HepG2 (cell line): ENCODE data around the gene NEURL1. TPM values are rescaled to one million over a fixed set of nuclear protein-coding genes. Genes with fewer than 3 reads are reported as not detected.
A peak's percentile ranks its signal among the peaks of the same experiment; 100 is the strongest.

Source experiments
- CCDC6 ChIP-seq: sonication (generic); formaldehyde crosslinking; IDR thresholded peaks from 2 replicates; pipeline ENCODE4 v1.8.1; 2022; ENCODE audit warnings: mild to moderate bottlenecking, missing genetic modification reagents, moderate library complexity
- RAD21 ChIP-seq: fragments of 450-650 bp; formaldehyde crosslinking; IDR thresholded peaks from 2 replicates; pipeline ENCODE4 v1.5.0; 2020; ENCODE audit warnings: mild to moderate bottlenecking
- SP2 ChIP-seq: sonication (generic); formaldehyde crosslinking; IDR thresholded peaks from 2 replicates; pipeline ENCODE4 v1.5.1; 2020; ENCODE audit warnings: mild to moderate bottlenecking, missing genetic modification reagents
- ZBTB21 ChIP-seq: sonication (generic); formaldehyde crosslinking; IDR thresholded peaks from 2 replicates; pipeline ENCODE4 v1.4.0; 2020; ENCODE audit warnings: missing genetic modification reagents
- ZBTB7B ChIP-seq: sonication (generic); formaldehyde crosslinking; IDR thresholded peaks from 2 replicates; pipeline ENCODE4 v1.4.0; 2020; ENCODE audit warnings: missing genetic modification reagents
- ZBTB8A ChIP-seq: sonication (generic); formaldehyde crosslinking; IDR thresholded peaks from 2 replicates; pipeline ENCODE4 v1.4.0; 2020; ENCODE audit warnings: mild to moderate bottlenecking, low read depth, missing genetic modification reagents, borderline replicate concordance
- ZMYM2 ChIP-seq: sonication (generic); formaldehyde crosslinking; IDR thresholded peaks from 2 replicates; pipeline ENCODE4 v1.8.0; 2022; ENCODE audit warnings: mild to moderate bottlenecking, missing genetic modification reagents
- ZNF17 ChIP-seq: sonication (generic); formaldehyde crosslinking; IDR thresholded peaks from 2 replicates; pipeline ENCODE4 v1.5.0; 2020; ENCODE audit warnings: mild to moderate bottlenecking, missing genetic modification reagents
- ZNF253 ChIP-seq: sonication (generic); formaldehyde crosslinking; IDR thresholded peaks from 2 replicates; pipeline ENCODE4 v1.8.0; 2022; ENCODE audit warnings: mild to moderate bottlenecking, missing genetic modification reagents, borderline replicate concordance
- ZNF510 ChIP-seq: sonication (generic); formaldehyde crosslinking; IDR thresholded peaks from 2 replicates; pipeline ENCODE4 v1.4.0; 2020; ENCODE audit warnings: low read depth, mild to moderate bottlenecking, missing genetic modification reagents
- polyA plus RNA-seq, 8 experiments: library from polyadenylated mRNA; depleted of rRNA in 3 of 8; stranded (reverse) in 7 of 8; unstranded in 1 of 8; fragments of >200 nt; fragmentation: Illumina TruSeq in 4 of 8; extraction: Trizol in 4 of 8; gene quantifications; 2 replicates each; pipeline versions ENCODE4 v1.2.1 to v1.2.3, GENCODE V29; 2011 to 2016; ENCODE audit warnings: low read depth in 4 of 8, missing spikeins in 1 of 8, mixed read lengths in 1 of 8; ENCODE audit not compliant: insufficient read depth in 1 of 8
- total RNA-seq, 5 experiments: library from RNA; depleted of rRNA; stranded (reverse); fragments of >200 nt; fragmentation: Illumina TruSeq; extraction: Trizol; gene quantifications; 2 replicates each; pipeline ENCODE4 v1.2.3, GENCODE V29; 2016; ENCODE audit warnings: low read depth in 1 of 5
- TF ChIP-seq, protein P1 (sequence below): sonication (generic); formaldehyde crosslinking; IDR thresholded peaks from 2 replicates; pipeline ENCODE4 v1.9.0; 2021; ENCODE audit warnings: missing genetic modification reagents, borderline replicate concordance
- TF ChIP-seq, protein P2 (sequence below), 2 experiments: sonication (generic) in 1 of 2; formaldehyde crosslinking in 1 of 2; IDR thresholded peaks; 2 replicates each; pipeline versions ENCODE4 v1.6.1 to v1.9.0; 2014 to 2022; ENCODE audit warnings: antibody characterized with exemption in 1 of 2, borderline replicate concordance in 1 of 2, inconsistent platforms in 1 of 2, low read depth in 1 of 2, missing genetic modification reagents in 1 of 2
- TF ChIP-seq, protein P3 (sequence below): sonication (generic); formaldehyde crosslinking; IDR thresholded peaks from 2 replicates; pipeline ENCODE4 v1.4.0; 2020; ENCODE audit warnings: missing genetic modification reagents
- TF ChIP-seq, protein P4 (sequence below): sonication (generic); formaldehyde crosslinking; IDR thresholded peaks from 2 replicates; pipeline ENCODE4 v1.5.1; 2020; ENCODE audit warnings: mild to moderate bottlenecking, missing genetic modification reagents, moderate library complexity

NEURL1 gene
- total and polyA plus RNA-seq, 2 of the 13 experiments (the other 11 are each of a cell fraction or from before 2014, with no cell fraction given): not detected

DNA sequence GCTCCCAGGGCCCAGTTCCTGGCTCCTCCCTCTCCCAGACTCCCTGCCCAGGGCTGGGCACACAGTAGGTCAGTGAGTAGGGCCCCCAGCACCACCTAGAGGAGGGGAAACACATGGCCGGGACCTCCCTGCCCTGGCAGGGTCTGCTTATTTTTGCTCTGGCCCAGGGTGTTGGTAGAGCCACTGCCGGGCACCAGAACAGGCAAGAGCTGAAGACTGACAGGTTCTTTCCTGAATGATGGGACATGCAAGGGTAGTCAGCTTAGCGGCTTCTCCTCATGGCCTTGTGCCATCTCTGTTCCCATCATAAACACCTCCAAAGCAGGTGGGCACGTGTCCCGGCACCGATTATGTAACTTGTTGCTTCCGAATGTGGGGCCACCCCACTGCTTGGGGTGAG lies 86.5 kb downstream of the NEURL1 start (continued):
- TF ChIP-seq, protein P1, sequence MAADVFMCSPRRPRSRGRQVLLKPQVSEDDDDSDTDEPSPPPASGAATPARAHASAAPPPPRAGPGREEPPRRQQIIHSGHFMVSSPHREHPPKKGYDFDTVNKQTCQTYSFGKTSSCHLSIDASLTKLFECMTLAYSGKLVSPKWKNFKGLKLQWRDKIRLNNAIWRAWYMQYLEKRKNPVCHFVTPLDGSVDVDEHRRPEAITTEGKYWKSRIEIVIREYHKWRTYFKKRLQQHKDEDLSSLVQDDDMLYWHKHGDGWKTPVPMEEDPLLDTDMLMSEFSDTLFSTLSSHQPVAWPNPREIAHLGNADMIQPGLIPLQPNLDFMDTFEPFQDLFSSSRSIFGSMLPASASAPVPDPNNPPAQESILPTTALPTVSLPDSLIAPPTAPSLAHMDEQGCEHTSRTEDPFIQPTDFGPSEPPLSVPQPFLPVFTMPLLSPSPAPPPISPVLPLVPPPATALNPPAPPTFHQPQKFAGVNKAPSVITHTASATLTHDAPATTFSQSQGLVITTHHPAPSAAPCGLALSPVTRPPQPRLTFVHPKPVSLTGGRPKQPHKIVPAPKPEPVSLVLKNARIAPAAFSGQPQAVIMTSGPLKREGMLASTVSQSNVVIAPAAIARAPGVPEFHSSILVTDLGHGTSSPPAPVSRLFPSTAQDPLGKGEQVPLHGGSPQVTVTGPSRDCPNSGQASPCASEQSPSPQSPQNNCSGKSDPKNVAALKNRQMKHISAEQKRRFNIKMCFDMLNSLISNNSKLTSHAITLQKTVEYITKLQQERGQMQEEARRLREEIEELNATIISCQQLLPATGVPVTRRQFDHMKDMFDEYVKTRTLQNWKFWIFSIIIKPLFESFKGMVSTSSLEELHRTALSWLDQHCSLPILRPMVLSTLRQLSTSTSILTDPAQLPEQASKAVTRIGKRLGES (CRISPR knock-in tag): no peak
- TF ChIP-seq, protein P2, sequence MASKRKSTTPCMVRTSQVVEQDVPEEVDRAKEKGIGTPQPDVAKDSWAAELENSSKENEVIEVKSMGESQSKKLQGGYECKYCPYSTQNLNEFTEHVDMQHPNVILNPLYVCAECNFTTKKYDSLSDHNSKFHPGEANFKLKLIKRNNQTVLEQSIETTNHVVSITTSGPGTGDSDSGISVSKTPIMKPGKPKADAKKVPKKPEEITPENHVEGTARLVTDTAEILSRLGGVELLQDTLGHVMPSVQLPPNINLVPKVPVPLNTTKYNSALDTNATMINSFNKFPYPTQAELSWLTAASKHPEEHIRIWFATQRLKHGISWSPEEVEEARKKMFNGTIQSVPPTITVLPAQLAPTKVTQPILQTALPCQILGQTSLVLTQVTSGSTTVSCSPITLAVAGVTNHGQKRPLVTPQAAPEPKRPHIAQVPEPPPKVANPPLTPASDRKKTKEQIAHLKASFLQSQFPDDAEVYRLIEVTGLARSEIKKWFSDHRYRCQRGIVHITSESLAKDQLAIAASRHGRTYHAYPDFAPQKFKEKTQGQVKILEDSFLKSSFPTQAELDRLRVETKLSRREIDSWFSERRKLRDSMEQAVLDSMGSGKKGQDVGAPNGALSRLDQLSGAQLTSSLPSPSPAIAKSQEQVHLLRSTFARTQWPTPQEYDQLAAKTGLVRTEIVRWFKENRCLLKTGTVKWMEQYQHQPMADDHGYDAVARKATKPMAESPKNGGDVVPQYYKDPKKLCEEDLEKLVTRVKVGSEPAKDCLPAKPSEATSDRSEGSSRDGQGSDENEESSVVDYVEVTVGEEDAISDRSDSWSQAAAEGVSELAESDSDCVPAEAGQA (IDR thresholded peaks at IDR 0.05; ENCODE audit: low read depth): no peak
- TF ChIP-seq, protein P2 (CRISPR knock-in tag; IDR thresholded peaks at IDR 0.05; ENCODE audit: borderline replicate concordance): no peak
- TF ChIP-seq, protein P3, sequence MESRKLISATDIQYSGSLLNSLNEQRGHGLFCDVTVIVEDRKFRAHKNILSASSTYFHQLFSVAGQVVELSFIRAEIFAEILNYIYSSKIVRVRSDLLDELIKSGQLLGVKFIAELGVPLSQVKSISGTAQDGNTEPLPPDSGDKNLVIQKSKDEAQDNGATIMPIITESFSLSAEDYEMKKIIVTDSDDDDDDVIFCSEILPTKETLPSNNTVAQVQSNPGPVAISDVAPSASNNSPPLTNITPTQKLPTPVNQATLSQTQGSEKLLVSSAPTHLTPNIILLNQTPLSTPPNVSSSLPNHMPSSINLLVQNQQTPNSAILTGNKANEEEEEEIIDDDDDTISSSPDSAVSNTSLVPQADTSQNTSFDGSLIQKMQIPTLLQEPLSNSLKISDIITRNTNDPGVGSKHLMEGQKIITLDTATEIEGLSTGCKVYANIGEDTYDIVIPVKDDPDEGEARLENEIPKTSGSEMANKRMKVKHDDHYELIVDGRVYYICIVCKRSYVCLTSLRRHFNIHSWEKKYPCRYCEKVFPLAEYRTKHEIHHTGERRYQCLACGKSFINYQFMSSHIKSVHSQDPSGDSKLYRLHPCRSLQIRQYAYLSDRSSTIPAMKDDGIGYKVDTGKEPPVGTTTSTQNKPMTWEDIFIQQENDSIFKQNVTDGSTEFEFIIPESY (CRISPR knock-in tag): peak; percentile 47; the same call in 1 of the 2 replicates
- TF ChIP-seq ZBTB7B (no peak), CCDC6 (CRISPR knock-in tag) (0 out of 2 replicates have a peak, but pooled peaks have one; percentile 33), ZMYM2 (no peak), ZNF17 (CRISPR knock-in tag) (no peak), ZBTB8A (CRISPR knock-in tag) (no peak), ZNF510 (no peak), ZNF253 (0 out of 2 replicates have a peak, but pooled peaks have one; percentile 34), RAD21 (CRISPR knock-in tag) (no peak), ZBTB21 (CRISPR knock-in tag) (no peak), SP2 (CRISPR knock-in tag) (no peak)
- TF ChIP-seq, protein P4, sequence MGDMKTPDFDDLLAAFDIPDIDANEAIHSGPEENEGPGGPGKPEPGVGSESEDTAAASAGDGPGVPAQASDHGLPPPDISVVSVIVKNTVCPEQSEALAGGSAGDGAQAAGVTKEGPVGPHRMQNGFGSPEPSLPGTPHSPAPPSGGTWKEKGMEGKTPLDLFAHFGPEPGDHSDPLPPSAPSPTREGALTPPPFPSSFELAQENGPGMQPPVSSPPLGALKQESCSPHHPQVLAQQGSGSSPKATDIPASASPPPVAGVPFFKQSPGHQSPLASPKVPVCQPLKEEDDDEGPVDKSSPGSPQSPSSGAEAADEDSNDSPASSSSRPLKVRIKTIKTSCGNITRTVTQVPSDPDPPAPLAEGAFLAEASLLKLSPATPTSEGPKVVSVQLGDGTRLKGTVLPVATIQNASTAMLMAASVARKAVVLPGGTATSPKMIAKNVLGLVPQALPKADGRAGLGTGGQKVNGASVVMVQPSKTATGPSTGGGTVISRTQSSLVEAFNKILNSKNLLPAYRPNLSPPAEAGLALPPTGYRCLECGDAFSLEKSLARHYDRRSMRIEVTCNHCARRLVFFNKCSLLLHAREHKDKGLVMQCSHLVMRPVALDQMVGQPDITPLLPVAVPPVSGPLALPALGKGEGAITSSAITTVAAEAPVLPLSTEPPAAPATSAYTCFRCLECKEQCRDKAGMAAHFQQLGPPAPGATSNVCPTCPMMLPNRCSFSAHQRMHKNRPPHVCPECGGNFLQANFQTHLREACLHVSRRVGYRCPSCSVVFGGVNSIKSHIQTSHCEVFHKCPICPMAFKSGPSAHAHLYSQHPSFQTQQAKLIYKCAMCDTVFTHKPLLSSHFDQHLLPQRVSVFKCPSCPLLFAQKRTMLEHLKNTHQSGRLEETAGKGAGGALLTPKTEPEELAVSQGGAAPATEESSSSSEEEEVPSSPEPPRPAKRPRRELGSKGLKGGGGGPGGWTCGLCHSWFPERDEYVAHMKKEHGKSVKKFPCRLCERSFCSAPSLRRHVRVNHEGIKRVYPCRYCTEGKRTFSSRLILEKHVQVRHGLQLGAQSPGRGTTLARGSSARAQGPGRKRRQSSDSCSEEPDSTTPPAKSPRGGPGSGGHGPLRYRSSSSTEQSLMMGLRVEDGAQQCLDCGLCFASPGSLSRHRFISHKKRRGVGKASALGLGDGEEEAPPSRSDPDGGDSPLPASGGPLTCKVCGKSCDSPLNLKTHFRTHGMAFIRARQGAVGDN (CRISPR knock-in tag): 0 out of 2 replicates have a peak, but pooled peaks have one; percentile 30
